GM12878 (cell line): ENCODE results near the gene ASB14. TPM values are rescaled to one million over a fixed set of nuclear protein-coding genes. Genes with fewer than 3 reads are reported as not detected.

Experiments
- ATAC-seq: fragments of 200-7000 bp; cut with Tn5 transposase; 3 replicates; pipeline ENCODE4 v1.9.1; 2020; ENCODE audit warnings: mild to moderate bottlenecking, moderate library complexity
- BruUV-seq: library from RNA; stranded (reverse); fragments of 400-500 nt; replicated peaks from 2 replicates; lab custom pipeline; 2021; lab: Mats Ljungman, UMichigan
- CTCF ChIA-PET: fragments of 300-600 bp; sonication (Branson Sonifier 250); formaldehyde crosslinking; extraction: SDS; loops from one replicate; lab custom pipeline; 2021; ENCODE audit warnings: inconsistent platforms; lab: Yijun Ruan, JAX
- POLR2A ChIA-PET: fragments of 350-600 bp; formaldehyde crosslinking; extraction: SDS; loops from one replicate; lab custom pipeline; 2021; ENCODE audit warnings: inconsistent platforms; lab: Charles Lee
- RAD21 ChIA-PET: fragments of 300-600 bp; sonication (Branson Sonifier 250); formaldehyde crosslinking; loops from one replicate; lab custom pipeline; 2023; ENCODE audit warnings: antibody characterized with exemption; ENCODE audit not compliant: unreplicated experiment; lab: Charles Lee
- SMC1A ChIA-PET: fragments of 300-600 bp; sonication (Branson Sonifier 250); formaldehyde crosslinking; loops from one replicate; lab custom pipeline; 2023; ENCODE audit not compliant: unreplicated experiment, uncharacterized antibody; lab: Charles Lee
- DNase-seq: peaks from one replicate; pipeline ENCODE4 v3.0.0-alpha.2; 2011; ENCODE audit warnings: low read depth, low spot score
- FAIRE-seq: peaks from 3 replicates; lab custom pipeline; 2011; peaks lifted over from hg19 to GRCh38; lab: Jason Lieb, UNC
- H2AFZ ChIP-seq: 2 replicates; pipeline ENCODE4 v1.6.0; 2011; ENCODE audit warnings: low read depth, low read length, control low read depth; ENCODE audit not compliant: control insufficient read depth
- H3K27ac ChIP-seq: 2 replicates; pipeline ENCODE4 v1.5.1; 2011; ENCODE audit warnings: control low read depth; ENCODE audit not compliant: control insufficient read depth, insufficient read depth
- H3K27me3 ChIP-seq, 2 experiments: replicated peaks in 1 of 2; 2 replicates each; pipeline versions ENCODE4 v1.6.0 to v1.6.1; 2011; ENCODE audit warnings: low read length in 1 of 2; ENCODE audit not compliant: control insufficient read depth in 2 of 2, insufficient read depth in 2 of 2
- H3K36me3 ChIP-seq, 2 experiments: 2 replicates each; pipeline ENCODE4 v1.5.1; 2011; ENCODE audit warnings: low read length in 1 of 2; ENCODE audit not compliant: control insufficient read depth in 2 of 2, insufficient read depth in 2 of 2
- H3K4me1 ChIP-seq: 2 replicates; pipeline ENCODE4 v1.6.1; 2011; ENCODE audit warnings: mild to moderate bottlenecking, low read length, moderate library complexity, mixed read lengths; ENCODE audit not compliant: control insufficient read depth, insufficient read depth
- H3K4me2 ChIP-seq: 2 replicates; pipeline ENCODE4 v1.6.0; 2011; ENCODE audit warnings: control low read depth; ENCODE audit not compliant: control insufficient read depth, insufficient read depth
- H3K4me3 ChIP-seq: fragments of 200-600 bp; sonication (generic); 2 replicates; pipeline ENCODE4 v1.5.1; 2016
- H3K79me2 ChIP-seq: 2 replicates; pipeline ENCODE4 v1.6.0; 2011; ENCODE audit warnings: low read length; ENCODE audit not compliant: control insufficient read depth, insufficient read depth
- H3K9ac ChIP-seq: 2 replicates; pipeline ENCODE4 v1.8.0; 2011; ENCODE audit warnings: low read length, control low read depth, mixed read lengths; ENCODE audit not compliant: control insufficient read depth, insufficient read depth
- H3K9me3 ChIP-seq: replicated peaks from 3 replicates; pipeline ENCODE4 v1.5.1; 2011; ENCODE audit warnings: mild to moderate bottlenecking, low read length; ENCODE audit not compliant: control insufficient read depth, insufficient read depth
- H4K20me1 ChIP-seq: 2 replicates; pipeline ENCODE4 v1.6.0; 2011; ENCODE audit not compliant: control insufficient read depth, insufficient read depth
- CEBPB ChIP-seq, 2 experiments: fragments of 150-350 bp in 1 of 2; IDR thresholded peaks; 2 replicates each; pipeline ENCODE4 v1.6.1; 2012 to 2014; ENCODE audit warnings: low read depth in 2 of 2, low read length in 2 of 2, borderline replicate concordance in 1 of 2, inconsistent platforms in 1 of 2
- ELK1 ChIP-seq: IDR thresholded peaks from 2 replicates; pipeline ENCODE4 v1.6.1; 2012; ENCODE audit warnings: low read depth, low read length, improper control_type of control experiment
- HSF1 ChIP-seq: fragments of 150-350 bp; IDR thresholded peaks from 2 replicates; pipeline ENCODE4 v1.6.1; 2014; ENCODE audit warnings: mild to moderate bottlenecking, low read depth, low read length
- MYB ChIP-seq: fragments of 150-350 bp; IDR thresholded peaks from 2 replicates; pipeline ENCODE4 v1.6.1; 2014; ENCODE audit warnings: mild to moderate bottlenecking, low read depth, low read length, borderline replicate concordance
- USF1 ChIP-seq: IDR thresholded peaks from 2 replicates; pipeline ENCODE4 v1.6.1; 2011; ENCODE audit warnings: borderline replicate concordance, low read depth, mild to moderate bottlenecking, moderate library complexity, mixed read lengths, low read length; ENCODE audit not compliant: insufficient read depth; ENCODE audit errors: extremely low read length
- ZNF217 ChIP-seq: fragments of 450-650 bp; IDR thresholded peaks from 2 replicates; pipeline ENCODE4 v1.6.1; 2017; ENCODE audit warnings: antibody characterized with exemption, mild to moderate bottlenecking
- WGBS: methylation state at CpG from one replicate; pipeline ENCODE4 v1.1.6; 2016; ENCODE audit warnings: low lambda C conversion rate; ENCODE audit not compliant: insufficient replicate concordance, insufficient coverage; ENCODE audit errors: missing lambda C conversion rate; 5-methylcytosine and 5-hydroxymethylcytosine counted together
- in situ Hi-C: fragments of 300-500 bp; cut with MboI; formaldehyde crosslinking; loops from 9 replicates; pipeline ENCODE4 v1.14.3; 2018; ENCODE audit warnings: mixed read lengths
- intact Hi-C: fragments of 100-400 bp; cut with micrococcal nuclease; formaldehyde crosslinking; loops from one replicate; pipeline ENCODE4 v1.14.2; 2022; ENCODE audit not compliant: unreplicated experiment
- polyA plus RNA-seq, 11 experiments: library from polyadenylated mRNA; depleted of rRNA in 4 of 11; unstranded in 6 of 11; stranded (reverse) in 5 of 11; fragments of >200 nt; fragmentation: Nextera tagmentation in 4 of 11; fragmentation: Illumina TruSeq in 1 of 11; extraction: Ambion mirVana in 4 of 11; extraction: Trizol in 1 of 11; gene quantifications; 1 replicate in 1 of 11; 2 replicates in 10 of 11; pipeline versions ENCODE4 v1.2.1 to v1.2.3, GENCODE V29; 2011 to 2016; ENCODE audit warnings: inconsistent platforms in 2 of 11, missing spikeins in 2 of 11, low read depth in 1 of 11
- total RNA-seq, 4 experiments: library from RNA; depleted of rRNA in 3 of 4; stranded (reverse); fragments of >200 nt in 3 of 4; fragmentation: Illumina TruSeq in 1 of 4; extraction: Trizol in 1 of 4; gene quantifications; 2 replicates each; pipeline versions ENCODE4 v1.2.1 to v1.2.3, GENCODE V29; 2013 to 2021
- TF ChIP-seq, protein P1 (sequence below): IDR thresholded peaks from 2 replicates; pipeline ENCODE4 v1.6.1; 2011; ENCODE audit warnings: borderline replicate concordance, low read depth, mild to moderate bottlenecking, moderate library complexity, low read length; ENCODE audit not compliant: insufficient read depth, poor library complexity, severe bottlenecking

The ASB14 gene
- total and polyA plus RNA-seq, 10 of the 15 experiments (the other 5 are each of a cell fraction or from before 2014, with no cell fraction given), result 0.18 to 0.63 (median 0.21) TPM; not detected in 6

GRCh38 chr3:57261119-57261518, 31.4 kb downstream of the ASB14 start:
- Histone ChIP-seq H3K9me3 (no peaks in the 10 kb centered on the region), H3K36me3 (peaks cover 3 to 15% of the 10 kb centered on the region in 2 experiments), H3K4me1 (no peaks in the 10 kb centered on the region), H3K9ac (no peak overlapping the region), H4K20me1 (no peaks in the 10 kb centered on the region), H2AFZ (no peak overlapping the region), H3K27me3 (no peaks in the 10 kb centered on the region), H3K27ac (no peak overlapping the region), H3K4me3 (no peak overlapping the region), H3K4me2 (no peak overlapping the region), H3K79me2 (no peaks in the 10 kb centered on the region)
- DNase-seq (no peak), FAIRE-seq (no peak), ATAC-seq (no peak)
- whole genome bisulfite sequencing, result 98% methylated on average over 4 of the region's 4 CpGs
- CTCF ChIA-PET, result no interaction called here
- intact Hi-C loops (no loop called here), in situ Hi-C loops (no loop called here)
- RAD21 ChIA-PET, result no interaction called here
- POLR2A ChIA-PET, result no interaction called here
- BruUV-seq, result no TSS peak
- TF ChIP-seq ZNF217, result no peak
- TF ChIP-seq MYB, result no peak
- no peak for TF ChIP-seq ELK1
- SMC1A ChIA-PET, result no interaction called here

DNA sequence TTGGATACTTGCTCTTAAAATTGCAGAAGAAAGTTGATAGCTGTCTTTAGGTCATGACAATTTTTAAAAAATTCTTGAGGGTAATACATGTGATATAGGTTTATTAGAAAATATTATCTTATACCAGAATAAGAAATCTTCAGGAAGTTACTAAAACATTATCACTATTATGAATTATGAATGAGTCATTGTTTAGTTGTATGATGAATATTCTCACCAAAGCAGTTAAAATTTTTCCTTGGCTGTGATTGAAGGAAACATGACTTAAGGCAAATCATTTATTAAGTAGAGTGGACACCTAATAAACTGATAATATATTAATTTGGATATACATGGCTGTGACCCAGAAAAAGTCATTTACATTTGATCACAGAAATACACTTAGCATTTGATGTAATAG, 34.8 kb downstream of the ASB14 start:
- CTCF ChIA-PET, result interaction anchor here (1.6 kb wide), 1 partner anchor 11 kb away, joined by 3 read pairs; no protein-coding TSS in a partner anchor
- POLR2A ChIA-PET, result no interaction called here

More for the DNA sequence above, 34.8 kb downstream of the ASB14 start:
- Histone ChIP-seq H3K36me3 (peaks cover 6 to 21% of the 10 kb centered on the region in 2 experiments), H3K9ac (no peak overlapping the region), H3K9me3 (no peaks in the 10 kb centered on the region), H3K4me2 (no peak overlapping the region), H3K27me3 (no peaks in the 10 kb centered on the region), H3K27ac (no peak overlapping the region), H3K79me2 (no peaks in the 10 kb centered on the region), H2AFZ (no peak overlapping the region), H3K4me3 (no peak overlapping the region), H4K20me1 (no peaks in the 10 kb centered on the region), H3K4me1 (no peaks in the 10 kb centered on the region)
- SMC1A ChIA-PET, result interaction anchor here (1.6 kb wide), 1 partner anchor 14 kb away, joined by 3 read pairs; no protein-coding TSS in a partner anchor
- no peak for ATAC-seq
- in situ Hi-C loops (no loop called here), intact Hi-C loops (no loop called here)
- BruUV-seq, result no TSS peak
- DNase-seq, result no peak
- no peak for FAIRE-seq
- TF ChIP-seq, protein P1, sequence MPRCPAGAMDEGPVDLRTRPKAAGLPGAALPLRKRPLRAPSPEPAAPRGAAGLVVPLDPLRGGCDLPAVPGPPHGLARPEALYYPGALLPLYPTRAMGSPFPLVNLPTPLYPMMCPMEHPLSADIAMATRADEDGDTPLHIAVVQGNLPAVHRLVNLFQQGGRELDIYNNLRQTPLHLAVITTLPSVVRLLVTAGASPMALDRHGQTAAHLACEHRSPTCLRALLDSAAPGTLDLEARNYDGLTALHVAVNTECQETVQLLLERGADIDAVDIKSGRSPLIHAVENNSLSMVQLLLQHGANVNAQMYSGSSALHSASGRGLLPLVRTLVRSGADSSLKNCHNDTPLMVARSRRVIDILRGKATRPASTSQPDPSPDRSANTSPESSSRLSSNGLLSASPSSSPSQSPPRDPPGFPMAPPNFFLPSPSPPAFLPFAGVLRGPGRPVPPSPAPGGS, result no peak
- no peak for TF ChIP-seq USF1
- TF ChIP-seq HSF1, result no peak
- TF ChIP-seq CEBPB (IDR thresholded peaks at IDR 0.05; ENCODE audit: borderline replicate concordance in 1 of 2, low read depth in 2 of 2, low read length in 2 of 2), result no peak
- RAD21 ChIA-PET, result interaction anchor here (0.6 kb wide), 1 partner anchor 567 kb away, joined by 3 read pairs; no protein-coding TSS in a partner anchor
